Kidney (tissue), 14 donors: Measurements from ENCODE around the gene SLF1. TPM values are rescaled to one million over a fixed set of nuclear protein-coding genes. Genes with fewer than 3 reads are reported as not detected.
A peak's percentile ranks its signal among the peaks of the same experiment; 100 is the strongest.

Experiments
- DNase-seq, 5 donors: peaks; one replicate each; pipeline ENCODE4 v3.0.0-alpha.2; 2013 to 2020
- FAIRE-seq: peaks from 2 replicates; lab custom pipeline; 2012; peaks lifted over from hg19 to GRCh38; lab: Jason Lieb, UNC
- H3K27ac ChIP-seq, 2 donors: one replicate each; pipeline ENCODE4 v1.7.0; 2013; ENCODE audit warnings: low read depth in 2 of 2, low read length in 2 of 2, inconsistent platforms in 1 of 2
- H3K27me3 ChIP-seq: one replicate; pipeline ENCODE4 v1.7.1; 2013; ENCODE audit warnings: low read length, inconsistent platforms; ENCODE audit not compliant: control insufficient read depth, insufficient read depth
- H3K36me3 ChIP-seq, 3 donors: one replicate each; pipeline versions ENCODE4 v1.7.0 to v1.7.1; 2013; ENCODE audit warnings: low read length in 3 of 3, control low read depth in 1 of 3, inconsistent platforms in 1 of 3; ENCODE audit not compliant: insufficient read depth in 3 of 3, control insufficient read depth in 2 of 3
- H3K4me1 ChIP-seq, 3 donors: one replicate each; pipeline versions ENCODE4 v1.7.0 to v1.7.1; 2013; ENCODE audit warnings: low read length in 3 of 3, inconsistent platforms in 1 of 3, low read depth in 1 of 3; ENCODE audit not compliant: control insufficient read depth in 2 of 3, insufficient read depth in 2 of 3
- H3K4me3 ChIP-seq, 3 donors: one replicate each; pipeline versions ENCODE4 v1.7.0 to v1.8.1; 2013; ENCODE audit warnings: low read length in 3 of 3, control low read depth in 1 of 3, inconsistent platforms in 1 of 3
- H3K9ac ChIP-seq, 3 donors: one replicate each; pipeline versions ENCODE4 v1.7.0 to v1.7.1; 2013; ENCODE audit warnings: low read length in 3 of 3, control low read depth in 1 of 3, inconsistent platforms in 1 of 3
- H3K9me3 ChIP-seq, 3 donors: one replicate each; pipeline versions ENCODE4 v1.7.0 to v1.7.1; 2013; ENCODE audit warnings: low read length in 3 of 3, control low read depth in 1 of 3, inconsistent platforms in 1 of 3; ENCODE audit not compliant: control insufficient read depth in 2 of 3, insufficient read depth in 1 of 3
- CTCF ChIP-seq: IDR thresholded peaks from 3 replicates; pipeline ENCODE4 v1.5.1; 2012; ENCODE audit warnings: mild to moderate bottlenecking, moderate library complexity, borderline replicate concordance; ENCODE audit not compliant: insufficient read depth; ENCODE audit errors: extremely low read depth
- intact Hi-C: fragments of 100-400 bp; cut with DNase I; formaldehyde crosslinking; loops from one replicate; pipeline ENCODE4 v1.11.1; 2022
- polyA plus RNA-seq: library from polyadenylated mRNA; stranded (reverse); fragments of 350-450 nt; fragmentation: Illumina TruSeq; extraction: RNeasy Lipid Tissue Mini Kit (QIAGEN cat#74804); gene quantifications from one replicate; pipeline ENCODE4 v1.2.3, GENCODE V29; 2014; ENCODE audit warnings: low read depth, low replicate concordance; ENCODE audit not compliant: insufficient read depth
- total RNA-seq: library from RNA; stranded (reverse); fragmentation: NEBNext Ultra II Directional; extraction: Animal tissue kit (Norgen Biotek cat#: 25700); gene quantifications from one replicate; pipeline ENCODE4 v1.2.1, GENCODE V29; 2021
- donor health status: control.
- donor health status: control.
- donor health status: control.
- donor health status: control.
- donor health status: control.
- donor health status: DM: yes; HTN: yes; CAD: no.
- donor health status: Normal renal cell carcinoma (clear cell type).

The SLF1 gene
- total and polyA plus RNA-seq, 2 donors from 2014 or later = 1.3 to 4.5 TPM

DNA sequence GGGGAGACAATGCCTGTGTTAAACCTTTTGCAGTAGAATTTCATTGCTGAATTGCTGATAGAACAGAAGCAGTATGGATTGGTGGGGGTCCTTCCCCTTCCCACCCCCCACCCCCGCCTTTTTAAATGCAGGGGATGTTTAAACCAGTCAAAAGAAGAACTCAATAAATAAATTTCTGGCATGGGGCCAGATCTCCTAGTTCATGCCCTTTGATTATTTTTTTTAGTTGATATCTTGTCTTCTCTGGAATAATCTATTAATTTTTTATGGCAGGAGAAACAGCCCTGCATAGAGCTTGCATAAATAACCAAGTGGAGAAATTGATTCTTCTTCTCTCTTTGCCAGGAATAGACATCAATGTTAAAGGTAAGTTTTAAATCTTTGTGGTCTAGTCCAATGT lies 72.8 kb downstream of the SLF1 start:
- intact Hi-C loops = no loop called here
- no peak for FAIRE-seq
- TF ChIP-seq CTCF = no peak

GRCh38 chr5:94691949-94692348 lies 73.5 kb downstream of the SLF1 start:
- Histone ChIP-seq H3K27ac (no peak overlapping the region), H3K9ac (no peak overlapping the region), H3K9me3 (no peaks in the 10 kb centered on the region), H3K27me3 (no peaks in the 10 kb centered on the region), H3K4me3 (no peak overlapping the region), H3K36me3 (no peaks in the 10 kb centered on the region), H3K4me1 (no peaks in the 10 kb centered on the region)
- no peak for TF ChIP-seq CTCF
- FAIRE-seq (no peak), DNase-seq (peak in 1 of 5 donors; percentile 29)
- intact Hi-C loops = no loop called here

More for the DNA sequence above, 72.8 kb downstream of the SLF1 start:
- no peaks in the 10 kb centered on the region for H3K9me3 ChIP-seq
- no peak overlapping the region for H3K9ac ChIP-seq
- H3K27ac ChIP-seq = no peak overlapping the region
- no peak for DNase-seq
- H3K4me1 ChIP-seq = no peaks in the 10 kb centered on the region
- no peaks in the 10 kb centered on the region for H3K27me3 ChIP-seq
- H3K4me3 ChIP-seq = no peak overlapping the region
- no peaks in the 10 kb centered on the region for H3K36me3 ChIP-seq

GRCh38 chr5:94692581-94692980 lies 74.1 kb downstream of the SLF1 start:
- Histone ChIP-seq H3K9ac (no peak overlapping the region), H3K9me3 (no peaks in the 10 kb centered on the region), H3K27ac (no peak overlapping the region), H3K36me3 (no peaks in the 10 kb centered on the region), H3K4me3 (no peak overlapping the region), H3K27me3 (no peaks in the 10 kb centered on the region), H3K4me1 (no peaks in the 10 kb centered on the region)
- intact Hi-C loops = no loop called here
- no peak for FAIRE-seq
- no peak for DNase-seq
- TF ChIP-seq CTCF = no peak

DNA sequence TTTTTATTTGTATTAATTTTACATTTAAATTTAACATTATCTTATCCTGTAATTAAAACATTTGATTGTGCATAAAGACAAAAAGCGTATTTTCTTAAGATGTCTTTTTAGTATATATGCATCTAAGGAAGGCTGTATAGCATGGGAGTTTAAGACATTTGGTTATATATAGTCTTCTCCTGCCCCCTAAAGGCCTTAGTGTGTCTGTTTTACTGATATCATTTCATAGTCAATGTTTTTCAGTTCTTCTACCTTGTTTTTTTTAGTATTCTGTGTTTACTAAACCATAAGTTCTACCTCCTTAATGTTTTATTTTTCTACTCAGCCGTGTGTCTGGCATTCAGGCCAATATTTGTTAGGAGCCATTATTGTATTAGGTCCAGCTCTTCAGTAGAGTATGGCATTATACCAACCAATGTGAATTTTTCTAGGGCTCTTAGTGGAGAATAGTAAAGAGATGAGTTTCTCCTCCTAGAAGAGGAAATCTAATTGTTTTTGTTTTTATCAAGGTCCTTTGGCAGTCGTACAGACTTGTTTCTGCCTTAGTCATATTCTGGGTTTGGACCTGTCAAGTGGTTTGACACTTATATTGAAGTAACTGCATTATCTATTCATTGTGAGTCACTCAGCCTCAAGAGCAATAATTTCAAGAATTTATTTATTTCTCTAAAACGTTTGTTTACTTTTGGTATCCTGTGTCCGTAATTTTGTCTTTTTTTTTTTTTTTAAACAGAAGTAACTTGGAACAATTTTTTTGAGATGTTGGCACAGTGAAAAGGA lies 74.8 kb downstream of the SLF1 start:
- Histone ChIP-seq H3K27me3 (no peaks in the 10 kb centered on the region), H3K4me3 (no peak overlapping the region), H3K9me3 (no peaks in the 10 kb centered on the region), H3K9ac (no peak overlapping the region), H3K4me1 (no peaks in the 10 kb centered on the region), H3K36me3 (no peaks in the 10 kb centered on the region), H3K27ac (no peak overlapping the region)
- intact Hi-C loops = no loop called here
- DNase-seq = peak in 2 of 5 donors; percentile 50 to 83
- TF ChIP-seq CTCF = peak; percentile 23
- FAIRE-seq = peak; percentile 94
